ENCODE data around the gene LSAMP. TPM values are rescaled to one million over a fixed set of nuclear protein-coding genes. Genes with fewer than 3 reads are reported as not detected.

LSAMP gene
- total RNA-seq, 1 experiment from 2014 or later, result 0.90 TPM

DNA sequence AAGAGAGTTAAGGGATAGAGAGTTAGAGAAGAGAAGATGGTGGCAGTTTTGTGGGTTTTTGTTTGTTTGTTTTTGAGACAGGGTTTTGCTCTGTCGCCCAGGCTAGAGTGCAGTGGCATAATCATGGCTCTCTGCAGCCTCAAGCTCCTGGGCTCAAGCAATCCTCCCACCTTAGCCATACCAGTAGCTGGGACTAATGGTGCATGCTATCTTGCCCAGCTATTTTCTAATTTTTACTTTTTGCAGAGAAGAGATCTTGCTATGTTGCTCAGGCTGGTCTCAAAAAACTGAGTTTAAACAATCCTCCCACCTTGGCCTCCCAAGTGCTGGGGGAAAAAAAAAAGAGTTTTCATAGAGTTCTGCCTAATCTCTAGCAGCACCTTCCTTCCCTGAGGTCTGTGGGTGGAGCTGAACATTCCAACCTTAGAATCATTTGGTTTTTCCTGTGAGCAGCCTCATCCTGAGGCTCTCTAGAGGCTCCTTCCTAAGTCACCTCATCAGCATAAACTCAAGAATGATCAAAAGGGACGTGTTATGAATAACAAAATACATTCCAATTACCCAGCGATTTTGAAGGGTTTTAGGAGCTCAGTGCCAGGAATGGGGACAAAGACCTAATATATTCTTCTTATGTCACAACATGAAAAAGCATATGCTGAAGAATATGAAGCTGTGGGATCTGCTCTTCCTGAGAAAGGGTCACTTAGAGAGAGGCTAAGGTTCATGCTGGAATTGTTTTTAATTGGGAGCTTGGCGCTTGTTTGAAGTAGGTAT is 180.6 kb downstream of the LSAMP start:
- no peak overlapping the region for H2BK12ac ChIP-seq (ENCODE audit: insufficient read length, low read depth, low read length)
- H3K23ac ChIP-seq (ENCODE audit: insufficient read length, low read depth, low read length), result no peak overlapping the region
- H3K18ac ChIP-seq (ENCODE audit: insufficient read length, low read depth, low read length), result no peak overlapping the region
- H4K91ac ChIP-seq (ENCODE audit: insufficient read length, low read depth, low read length), result no peak overlapping the region
- H3K4me3 Mint-ChIP-seq, result no peak overlapping the region; a peak in 1 of 5 replicates
- no peak for DNase-seq
- peaks cover 3% of the 10 kb centered on the region; the same call in 1 of the 2 replicates for H3K4me1 ChIP-seq (ENCODE audit: insufficient read depth, low read length)
- no peaks in the 10 kb centered on the region for H3K79me1 ChIP-seq (ENCODE audit: insufficient read depth, low read depth, low read length, poor library complexity, severe bottlenecking)
- H3K14ac ChIP-seq (ENCODE audit: insufficient read depth, low read length), result no peak overlapping the region
- H2BK20ac ChIP-seq (ENCODE audit: low read depth, low read length, poor library complexity, severe bottlenecking), result no peak overlapping the region
- no peak overlapping the region for H3K9ac ChIP-seq (ENCODE audit: extremely low read depth, insufficient read length, low read length)
- TF ChIP-seq, protein P1, sequence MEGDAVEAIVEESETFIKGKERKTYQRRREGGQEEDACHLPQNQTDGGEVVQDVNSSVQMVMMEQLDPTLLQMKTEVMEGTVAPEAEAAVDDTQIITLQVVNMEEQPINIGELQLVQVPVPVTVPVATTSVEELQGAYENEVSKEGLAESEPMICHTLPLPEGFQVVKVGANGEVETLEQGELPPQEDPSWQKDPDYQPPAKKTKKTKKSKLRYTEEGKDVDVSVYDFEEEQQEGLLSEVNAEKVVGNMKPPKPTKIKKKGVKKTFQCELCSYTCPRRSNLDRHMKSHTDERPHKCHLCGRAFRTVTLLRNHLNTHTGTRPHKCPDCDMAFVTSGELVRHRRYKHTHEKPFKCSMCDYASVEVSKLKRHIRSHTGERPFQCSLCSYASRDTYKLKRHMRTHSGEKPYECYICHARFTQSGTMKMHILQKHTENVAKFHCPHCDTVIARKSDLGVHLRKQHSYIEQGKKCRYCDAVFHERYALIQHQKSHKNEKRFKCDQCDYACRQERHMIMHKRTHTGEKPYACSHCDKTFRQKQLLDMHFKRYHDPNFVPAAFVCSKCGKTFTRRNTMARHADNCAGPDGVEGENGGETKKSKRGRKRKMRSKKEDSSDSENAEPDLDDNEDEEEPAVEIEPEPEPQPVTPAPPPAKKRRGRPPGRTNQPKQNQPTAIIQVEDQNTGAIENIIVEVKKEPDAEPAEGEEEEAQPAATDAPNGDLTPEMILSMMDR (conservative IDR thresholded peaks at IDR 0.05), result no peak
- H3K4ac ChIP-seq (ENCODE audit: low read depth, low read length), result no peak overlapping the region
- H3K27me3 ChIP-seq (ENCODE audit: insufficient read depth, low read length), result peaks cover 9% of the 10 kb centered on the region; the same call in 1 of the 2 replicates
- no peak overlapping the region for H2BK120ac ChIP-seq (ENCODE audit: low read depth, low read length, poor library complexity, severe bottlenecking)
- H3K56ac ChIP-seq (ENCODE audit: insufficient read length, low read depth, low read length), result no peak overlapping the region
- H3T11ph ChIP-seq (ENCODE audit: low read length), result no peak overlapping the region
- H3K36me3 Mint-ChIP-seq (ENCODE audit: insufficient read depth in 1 of 3, low read depth in 3 of 3), result no peaks in the 10 kb centered on the region; a peak in 1 of 7 replicates
- H3K4me2 ChIP-seq (ENCODE audit: insufficient read depth, insufficient read length, low read length), result no peak overlapping the region
- peaks cover 38 to 44% of the 10 kb centered on the region in 2 experiments for H3K4me1 Mint-ChIP-seq
- H3K9me3 ChIP-seq (ENCODE audit: control insufficient read depth, low read depth, low read length), result no peaks in the 10 kb centered on the region
- no peak overlapping the region for H4K5ac ChIP-seq (ENCODE audit: insufficient read length, low read depth, low read length)
- WGBS (ENCODE audit: extremely low coverage, insufficient read length, low lambda C conversion rate), result no CpG with 5 or more reads among the region's 4 CpGs
- H3K27ac Mint-ChIP-seq, result no peak overlapping the region; a peak in 1 of 7 replicates
- no peak overlapping the region for H4K8ac ChIP-seq (replicated peaks; ENCODE audit: insufficient read length, low read depth, low read length)
- H2BK15ac ChIP-seq (ENCODE audit: low read depth, low read length), result no peak overlapping the region
- H2BK5ac ChIP-seq (ENCODE audit: insufficient read length, low read length), result no peak overlapping the region
- H2AFZ ChIP-seq (ENCODE audit: low read length), result no peak overlapping the region
- no peaks in the 10 kb centered on the region for H4K20me1 ChIP-seq (ENCODE audit: control insufficient read depth, insufficient read depth, insufficient read length)
- H3K27ac ChIP-seq (ENCODE audit: insufficient read length, low read depth, low read length), result no peak overlapping the region
- H3K27me3 Mint-ChIP-seq (ENCODE audit: low read depth), result peaks cover 50% of the 10 kb centered on the region
- H3K9me3 Mint-ChIP-seq, result no peaks in the 10 kb centered on the region
- H3K23me2 ChIP-seq (ENCODE audit: insufficient read length, low read depth, low read length, poor library complexity, severe bottlenecking), result no peaks in the 10 kb centered on the region
- no peaks in the 10 kb centered on the region for H3K79me2 ChIP-seq (ENCODE audit: insufficient read depth, low read length)
- H2AK5ac ChIP-seq (ENCODE audit: insufficient read length, low read length), result no peak overlapping the region
